MM.1S (cell line): Measurements from ENCODE around the gene SLC35F3.

Source experiments
- DNase-seq: peaks from one replicate; pipeline ENCODE4 v3.0.0-alpha.2; 2015
- H2AFZ ChIP-seq: fragments of 300-600 bp; sonication (generic); 2 replicates; pipeline ENCODE4 v1.6.0; 2016; ENCODE audit warnings: antibody characterized with exemption, low read length
- H3F3A ChIP-seq: fragments of 300-600 bp; sonication (generic); 2 replicates; pipeline ENCODE4 v1.6.1; 2016; ENCODE audit warnings: mild to moderate bottlenecking, antibody characterized with exemption, low read length, moderate library complexity, mixed read lengths; ENCODE audit not compliant: insufficient read depth
- H3K27ac ChIP-seq: fragments of 300-600 bp; sonication (generic); 2 replicates; pipeline ENCODE4 v1.5.1; 2016; ENCODE audit warnings: mild to moderate bottlenecking, low read length
- H3K27me3 ChIP-seq: fragments of 300-600 bp; sonication (generic); replicated peaks from 2 replicates; pipeline ENCODE4 v1.6.0; 2016; ENCODE audit warnings: low read length; ENCODE audit not compliant: insufficient read depth
- H3K36me3 ChIP-seq: fragments of 300-600 bp; sonication (generic); replicated peaks from 2 replicates; pipeline ENCODE4 v1.6.1; 2016; ENCODE audit warnings: mild to moderate bottlenecking, low read length, mixed read lengths; ENCODE audit not compliant: insufficient read depth
- H3K4me1 ChIP-seq: fragments of 300-600 bp; sonication (generic); 2 replicates; pipeline ENCODE4 v1.6.1; 2016; ENCODE audit warnings: low read length, mixed read lengths
- H3K4me2 ChIP-seq: fragments of 300-600 bp; sonication (generic); 2 replicates; pipeline ENCODE4 v1.6.0; 2016; ENCODE audit warnings: low read depth, low read length
- H3K4me3 ChIP-seq: fragments of 300-600 bp; sonication (generic); 2 replicates; pipeline ENCODE4 v1.5.1; 2016; ENCODE audit warnings: low read length, mixed read lengths
- H3K79me2 ChIP-seq: fragments of 300-600 bp; sonication (generic); 2 replicates; pipeline ENCODE4 v1.6.1; 2016; ENCODE audit warnings: mixed run types, low read length, mixed read lengths
- H3K9ac ChIP-seq: fragments of 300-600 bp; sonication (generic); 2 replicates; pipeline ENCODE4 v1.6.1; 2016; ENCODE audit warnings: low read length, mixed read lengths
- H3K9me2 ChIP-seq: fragments of 300-600 bp; sonication (generic); replicated peaks from 2 replicates; pipeline ENCODE4 v1.6.1; 2016; ENCODE audit warnings: mild to moderate bottlenecking, low read length, mixed read lengths; ENCODE audit not compliant: insufficient read depth
- H3K9me3 ChIP-seq: fragments of 300-600 bp; sonication (generic); replicated peaks from 2 replicates; pipeline ENCODE4 v1.6.1; 2016; ENCODE audit warnings: mild to moderate bottlenecking, low read length, mixed read lengths; ENCODE audit not compliant: insufficient read depth
- H4K20me1 ChIP-seq: fragments of 300-600 bp; sonication (generic); 2 replicates; pipeline ENCODE4 v1.6.1; 2016; ENCODE audit warnings: mild to moderate bottlenecking, low read length, moderate library complexity, mixed read lengths; ENCODE audit not compliant: insufficient read depth
- CTCF ChIP-seq: fragments of 300-600 bp; sonication (generic); IDR thresholded peaks from 2 replicates; pipeline ENCODE4 v1.5.1; 2016; ENCODE audit warnings: antibody characterized with exemption, low read length, mixed read lengths
- EZH2 ChIP-seq: fragments of 300-600 bp; sonication (generic); optimal IDR thresholded peaks from 2 replicates; pipeline ENCODE3; 2017; ENCODE audit warnings: low read depth, mild to moderate bottlenecking, antibody characterized with exemption, low read length, mixed read lengths
- EZH2phosphoT487 ChIP-seq: fragments of 300-600 bp; sonication (generic); IDR thresholded peaks from 2 replicates; pipeline ENCODE4 v1.6.1; 2018; ENCODE audit warnings: antibody characterized with exemption, low read length

Gene SLC35F3

GRCh38 chr1:234324821-234325220 lies 420.3 kb downstream of the SLC35F3 start:
- H3K9ac ChIP-seq = no peak overlapping the region
- no peak for TF ChIP-seq CTCF
- TF ChIP-seq EZH2 = no peak
- no peak for TF ChIP-seq EZH2phosphoT487
- no peaks in the 10 kb centered on the region for H3K9me3 ChIP-seq
- H2AFZ ChIP-seq = no peak overlapping the region
- no peaks in the 10 kb centered on the region for H4K20me1 ChIP-seq
- H3K4me3 ChIP-seq = no peak overlapping the region
- no peak overlapping the region for H3K4me2 ChIP-seq
- H3K79me2 ChIP-seq = no peaks in the 10 kb centered on the region
- DNase-seq = no peak
- peaks cover 10% of the 10 kb centered on the region; the same call in 1 of the 2 replicates for H3K27me3 ChIP-seq
- H3K36me3 ChIP-seq = no peaks in the 10 kb centered on the region
- H3F3A ChIP-seq = no peaks in the 10 kb centered on the region
- no peaks in the 10 kb centered on the region for H3K4me1 ChIP-seq
- H3K27ac ChIP-seq = no peak overlapping the region
- H3K9me2 ChIP-seq = no peaks in the 10 kb centered on the region

- Histone ChIP-seq H3K4me1 (no peaks in the 10 kb centered on the region), H3K79me2 (no peaks in the 10 kb centered on the region), H3K9me3 (no peaks in the 10 kb centered on the region), H4K20me1 (no peaks in the 10 kb centered on the region), H3K27me3 (peaks cover 10% of the 10 kb centered on the region; the same call in 1 of the 2 replicates), H3K9me2 (no peaks in the 10 kb centered on the region), H3K36me3 (no peaks in the 10 kb centered on the region), H3K9ac (peak overlapping the region; percentile 18; the same call in 1 of the 2 replicates), H2AFZ (peak overlapping the region; percentile 80), H3K4me3 (peak overlapping the region; percentile 66), H3K27ac (no peak overlapping the region), H3K4me2 (peak overlapping the region; percentile 67), H3F3A (no peaks in the 10 kb centered on the region)
- peak; percentile 38 for DNase-seq
- TF ChIP-seq EZH2 = no peak
- TF ChIP-seq CTCF = no peak
- no peak for TF ChIP-seq EZH2phosphoT487
Observed at GRCh38 chr1:234325878-234326496, 421.5 kb downstream of the SLC35F3 start.

- no peak for TF ChIP-seq EZH2
- peak; percentile 96 for TF ChIP-seq CTCF
- no peaks in the 10 kb centered on the region for H3K9me3 ChIP-seq
- no peaks in the 10 kb centered on the region for H3K36me3 ChIP-seq
- no peaks in the 10 kb centered on the region for H3K4me1 ChIP-seq
- peak overlapping the region; percentile 66 for H3K4me3 ChIP-seq
- peaks cover 10% of the 10 kb centered on the region; the same call in 1 of the 2 replicates for H3K27me3 ChIP-seq
- peak overlapping the region; percentile 18; the same call in 1 of the 2 replicates for H3K9ac ChIP-seq
- H3K9me2 ChIP-seq = no peaks in the 10 kb centered on the region
- H3F3A ChIP-seq = no peaks in the 10 kb centered on the region
- peak overlapping the region; percentile 67 for H3K4me2 ChIP-seq
- H4K20me1 ChIP-seq = no peaks in the 10 kb centered on the region
- no peaks in the 10 kb centered on the region for H3K79me2 ChIP-seq
- H2AFZ ChIP-seq = peak overlapping the region; percentile 80
- peak; percentile 79 for DNase-seq
- H3K27ac ChIP-seq = no peak overlapping the region
Observed at GRCh38 chr1:234326497-234327366, 422.3 kb downstream of the SLC35F3 start.
